Fibroblast of pulmonary artery (primary cell): ENCODE data around the gene OR52I1.

Experiments used
- DNase-seq: peaks from one replicate; pipeline ENCODE4 v3.0.0-alpha.2; 2010; ENCODE audit warnings: low read depth
- H3K4me3 ChIP-seq: replicated peaks from 2 replicates; pipeline ENCODE4 v1.5.1; 2011; ENCODE audit warnings: low read depth, mild to moderate bottlenecking, control low read depth, low read length, moderate library complexity
- CTCF ChIP-seq: IDR thresholded peaks from 2 replicates; pipeline ENCODE4 v1.5.1; 2011; ENCODE audit warnings: mild to moderate bottlenecking, control low read depth, low read length, inconsistent platforms; ENCODE audit errors: missing control alignments

OR52I1 gene

DNA sequence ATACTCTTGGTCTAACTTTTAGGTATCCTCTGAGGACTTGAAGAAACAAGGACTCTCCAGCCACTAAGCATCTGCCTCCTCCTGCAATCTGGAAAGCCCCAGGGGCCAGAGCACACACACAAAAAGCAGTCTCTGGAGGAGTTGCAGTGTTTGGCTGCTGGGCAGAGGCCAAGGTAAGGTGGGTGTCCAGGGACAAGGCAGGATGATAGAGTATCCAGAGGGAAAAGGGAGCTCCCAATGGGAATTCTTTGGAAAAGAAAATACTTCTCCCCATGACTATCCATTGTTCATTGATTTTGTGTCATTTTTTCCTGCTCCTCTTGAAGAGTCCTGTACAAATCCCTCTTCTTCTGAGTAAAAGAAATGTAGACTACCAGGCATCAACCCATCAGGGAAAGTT lies 12.4 kb upstream of the OR52I1 start, which contains the start of gene OR52I2:
TSS of gene OR52I2 (plus strand) at position 301 of the 400 bp plus-strand sequence.
- no peak within 1 kb of the TSS for H3K4me3 ChIP-seq
- DNase-seq: no peak
- no peak for TF ChIP-seq CTCF

DNA sequence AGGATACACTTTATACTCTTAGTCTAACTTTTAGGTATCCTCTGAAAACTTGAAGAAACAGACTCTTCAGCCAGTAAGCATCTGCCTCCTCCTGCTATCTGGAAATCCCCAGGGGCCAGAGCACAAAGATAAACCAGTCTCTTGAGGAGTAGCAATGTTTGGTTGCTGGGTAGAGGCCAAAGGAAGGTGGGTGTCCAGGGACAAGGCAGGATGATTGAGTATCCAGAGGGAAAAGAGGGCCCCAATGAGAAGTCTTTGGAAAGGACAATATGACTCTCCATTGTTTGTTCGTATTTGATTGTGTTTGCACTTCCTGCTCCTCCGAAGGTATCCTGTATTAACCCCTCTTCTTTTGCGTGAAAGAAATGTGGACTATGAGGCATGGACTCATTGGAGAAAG lies 4.8 kb upstream of the OR52I1 start:
- DNase-seq: no peak
- no peak for TF ChIP-seq CTCF
- no peak overlapping the region for H3K4me3 ChIP-seq

DNA sequence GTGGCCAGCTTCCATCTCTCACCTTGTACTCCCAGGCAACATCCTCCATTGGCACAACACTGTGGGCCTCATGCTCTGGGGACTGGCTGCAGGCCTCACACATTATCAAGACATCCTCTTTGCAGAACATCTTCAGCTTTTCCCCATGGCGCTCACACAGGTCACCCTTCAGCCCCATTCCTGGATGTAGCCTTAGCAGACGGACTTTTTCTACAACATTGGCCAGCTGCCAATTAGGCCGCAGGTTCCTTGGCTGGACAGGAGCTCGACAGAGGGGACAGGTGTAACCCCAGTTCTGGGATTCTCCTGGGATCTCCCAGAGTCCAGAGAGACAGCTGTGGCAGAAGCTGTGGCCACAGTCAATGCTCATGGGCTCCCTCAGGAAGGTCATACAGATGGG lies 11.2 kb downstream of the OR52I1 start:
- TF ChIP-seq CTCF: no peak
- no peak for DNase-seq
- H3K4me3 ChIP-seq: no peak overlapping the region

- H3K4me3 ChIP-seq: peak overlapping the region; percentile 63
- no peak for TF ChIP-seq CTCF
- DNase-seq: peak; percentile 67
Observed at GRCh38 chr11:4606231-4607015, 12.6 kb downstream of the OR52I1 start.

- peak; percentile 29 for DNase-seq
Observed at GRCh38 chr11:4607096-4607495, 13.3 kb downstream of the OR52I1 start.

DNA sequence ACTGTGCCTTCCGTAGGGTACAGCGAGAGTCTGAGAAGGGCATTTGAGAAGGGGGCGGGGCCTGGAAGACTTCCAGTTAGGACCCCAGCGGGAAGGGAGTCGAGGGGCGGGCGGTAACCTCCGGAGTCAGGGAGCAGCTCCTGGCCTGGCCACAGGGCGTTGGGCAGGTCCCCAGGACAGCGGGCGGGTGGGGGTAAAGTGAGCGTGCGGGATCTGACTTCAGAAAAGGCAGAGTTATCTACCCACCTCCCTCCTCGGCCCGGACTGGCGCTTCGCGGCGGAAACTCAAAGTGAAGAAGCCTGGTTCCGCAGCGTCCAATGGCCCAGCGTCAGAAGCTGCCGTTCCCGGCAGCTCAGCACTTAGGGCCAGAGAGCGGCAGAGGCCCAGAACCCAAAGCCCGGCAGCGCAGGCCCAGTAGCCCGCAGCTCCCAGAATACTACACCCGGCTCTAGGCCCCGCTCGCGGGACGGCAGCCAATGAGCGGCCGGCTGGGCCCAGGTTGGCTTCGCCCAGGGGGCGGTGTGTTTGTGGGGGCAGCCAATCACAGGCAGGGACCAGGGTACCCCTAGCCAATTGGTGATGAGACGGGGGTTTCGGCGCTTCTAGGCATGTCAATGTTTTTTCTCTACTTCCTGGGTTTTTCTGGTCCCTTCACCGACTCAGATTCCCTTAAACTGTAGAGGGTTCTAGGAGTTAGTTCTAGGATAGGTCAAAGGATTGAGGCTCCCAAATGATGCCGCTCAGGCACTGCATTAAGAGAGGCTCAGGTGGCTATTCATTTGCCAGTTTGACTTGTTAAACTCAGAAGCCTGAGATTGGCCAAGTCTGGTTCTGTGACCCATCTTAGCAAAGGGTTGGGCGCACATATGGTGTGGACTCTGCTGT lies 14.2 kb downstream of the OR52I1 start, which contains the start of gene TRIM68:
TSS of gene TRIM68 (minus strand) at position 451 of the 886 bp plus-strand sequence. CDS start 2,727 bp downstream, outside the sequence.
- peak; percentile 96 for DNase-seq
- TF ChIP-seq CTCF: no peak
- H3K4me3 ChIP-seq: peak within 1 kb of the TSS; percentile 63

More at GRCh38 chr11:4607096-4607495, 13.3 kb downstream of the OR52I1 start:
- TF ChIP-seq CTCF: no peak
- peak overlapping the region; percentile 63 for H3K4me3 ChIP-seq
